ENCODE measurements around the gene BCR.
A peak's percentile ranks its signal among the peaks of the same experiment; 100 is the strongest.

The BCR gene

DNA sequence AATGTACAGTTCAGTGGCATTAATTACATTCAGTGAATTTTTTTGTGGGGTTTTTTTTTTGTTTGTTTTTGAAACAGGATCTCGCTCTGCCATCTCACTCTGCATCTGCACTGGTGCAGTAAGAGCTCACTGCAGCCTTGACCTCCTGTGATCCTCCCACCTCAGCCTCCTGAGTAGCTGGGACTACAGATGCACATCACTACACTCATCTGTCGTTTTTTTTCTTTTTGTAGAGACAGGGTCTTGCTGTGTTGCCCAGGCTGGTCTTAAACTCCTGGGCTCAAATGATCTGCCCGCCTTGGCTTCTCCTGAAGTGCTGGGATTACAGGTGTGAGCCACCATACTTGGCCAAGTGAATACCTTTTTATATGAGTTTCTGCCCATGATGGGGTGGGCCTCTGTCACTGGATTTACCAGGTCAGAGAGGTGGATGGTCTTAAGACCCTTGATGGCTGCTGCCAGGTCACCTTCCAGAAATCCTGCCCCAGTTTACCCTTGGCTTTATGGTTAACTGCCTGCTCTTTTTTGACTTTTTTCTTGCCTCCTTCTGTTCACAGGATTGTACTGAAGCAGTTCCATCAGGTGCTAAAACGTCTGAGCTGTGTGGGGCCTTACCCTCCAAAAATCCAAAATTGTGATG, 22.6 kb downstream of the BCR start:
- no peak for FAIRE-seq

DNA sequence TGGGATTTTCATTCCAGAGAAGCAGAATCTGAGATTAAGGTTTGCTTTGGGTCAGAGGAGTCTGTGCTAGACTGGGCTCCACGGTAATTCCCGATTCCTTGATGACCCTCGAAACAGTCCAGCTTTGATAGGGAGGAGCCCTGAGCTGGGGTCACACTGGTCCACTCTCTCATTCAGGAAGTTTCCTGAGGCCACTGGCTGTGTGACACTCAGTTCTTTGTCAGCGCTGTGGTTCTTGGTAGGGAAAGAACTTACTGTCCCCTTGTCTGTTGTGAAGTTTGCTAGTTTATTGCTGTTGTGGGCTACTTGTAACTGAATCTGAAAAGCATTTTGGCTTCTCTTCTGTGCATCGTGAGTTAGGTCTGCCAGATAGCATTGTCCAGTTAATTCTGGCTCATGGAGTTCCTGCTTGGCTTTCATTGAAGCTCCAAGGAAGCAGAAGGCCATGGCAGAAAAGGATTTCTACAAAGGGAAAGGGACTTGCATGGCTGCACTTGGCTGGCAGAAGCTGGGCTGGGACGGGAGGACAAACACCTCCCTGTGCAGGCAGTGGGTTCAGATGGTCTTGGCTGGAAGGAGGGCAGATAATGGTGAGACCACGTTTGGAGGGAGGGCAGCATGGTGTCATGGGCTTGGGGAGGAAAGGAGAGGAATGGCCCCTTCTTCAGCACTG, 23.3 kb downstream of the BCR start:
- no peak for FAIRE-seq

DNA sequence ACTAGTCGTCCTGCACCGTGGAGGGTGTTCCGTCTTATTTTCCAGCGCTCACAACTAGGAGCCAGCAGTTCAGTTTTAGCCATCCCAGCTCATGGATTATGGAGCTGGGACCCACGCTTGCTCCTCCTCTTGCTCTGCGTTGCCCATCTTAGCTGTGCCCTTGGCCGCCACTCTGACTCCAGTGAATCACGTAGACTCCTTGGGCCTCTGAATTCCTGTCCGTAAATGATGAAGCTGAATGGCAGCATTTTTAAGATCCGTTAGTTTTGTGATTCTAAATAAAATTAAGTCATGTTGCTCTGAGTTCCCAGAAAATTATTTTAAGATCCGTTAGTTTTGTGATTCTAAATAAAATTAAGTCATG, 23.8 kb downstream of the BCR start:
- FAIRE-seq, result no peak

DNA sequence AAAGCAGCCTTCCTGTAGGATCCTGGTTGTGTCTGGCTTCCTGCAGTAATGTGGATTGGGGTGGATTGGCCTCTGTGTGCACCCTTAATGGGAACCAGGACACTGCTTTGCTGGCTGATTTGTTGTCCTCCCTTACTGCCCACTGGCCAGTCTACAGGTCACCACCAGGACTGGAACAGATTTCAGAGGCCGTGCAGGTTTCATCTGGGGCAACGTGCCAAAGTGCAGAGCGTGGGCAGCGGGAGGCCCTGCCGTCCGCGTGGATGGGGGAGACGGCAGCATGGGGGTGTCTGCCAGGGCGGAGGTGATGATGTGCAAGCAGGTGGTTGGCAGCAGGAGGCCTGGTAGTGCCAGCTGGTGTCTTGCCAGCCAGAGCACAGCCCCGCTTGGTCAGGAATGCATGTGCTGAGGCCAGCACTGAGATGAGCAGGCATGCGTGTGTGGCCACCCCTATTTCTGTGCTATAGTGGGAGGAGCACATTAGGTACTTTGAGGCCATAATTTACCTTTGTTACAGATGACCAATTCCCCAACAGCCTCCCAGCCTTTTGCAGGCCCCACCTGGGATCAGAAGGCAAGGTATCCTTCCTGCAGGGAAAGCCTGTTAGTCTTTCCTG, 24.3 kb downstream of the BCR start:
- FAIRE-seq, result no peak

DNA sequence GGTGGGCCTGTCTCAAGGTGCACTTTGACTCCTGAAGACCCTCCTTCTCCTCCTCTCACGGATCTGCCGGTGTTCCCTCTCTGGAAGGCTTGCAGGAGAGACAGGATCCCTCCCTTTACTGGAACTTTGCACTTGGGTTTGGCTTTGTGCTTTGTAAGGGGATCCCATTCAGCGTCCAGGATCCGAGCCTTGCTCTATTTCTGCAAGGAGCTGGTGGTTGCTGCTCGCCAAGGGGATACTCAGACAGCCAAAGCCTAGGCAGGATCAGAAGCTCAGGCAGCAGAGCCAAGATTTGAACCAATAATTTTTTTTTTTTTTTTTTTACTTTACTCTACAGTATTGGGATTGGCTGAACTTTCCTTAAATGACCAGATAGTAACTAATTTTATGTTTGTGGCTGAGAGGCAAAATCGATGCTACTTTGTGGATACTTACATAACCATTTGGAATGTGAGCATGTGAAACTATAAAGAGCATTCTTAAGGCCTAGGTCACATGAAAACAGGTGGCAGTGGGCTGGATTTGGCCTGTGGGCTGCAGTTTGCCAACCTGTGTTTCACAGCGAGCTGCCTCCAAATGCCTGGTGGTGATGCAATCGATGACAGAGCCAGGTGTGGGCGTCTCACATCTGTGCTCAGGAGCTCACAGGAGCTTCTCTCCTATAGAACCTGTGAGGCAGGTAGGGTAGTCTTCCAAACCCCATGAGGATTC, 25.2 kb downstream of the BCR start:
- no peak for FAIRE-seq

DNA sequence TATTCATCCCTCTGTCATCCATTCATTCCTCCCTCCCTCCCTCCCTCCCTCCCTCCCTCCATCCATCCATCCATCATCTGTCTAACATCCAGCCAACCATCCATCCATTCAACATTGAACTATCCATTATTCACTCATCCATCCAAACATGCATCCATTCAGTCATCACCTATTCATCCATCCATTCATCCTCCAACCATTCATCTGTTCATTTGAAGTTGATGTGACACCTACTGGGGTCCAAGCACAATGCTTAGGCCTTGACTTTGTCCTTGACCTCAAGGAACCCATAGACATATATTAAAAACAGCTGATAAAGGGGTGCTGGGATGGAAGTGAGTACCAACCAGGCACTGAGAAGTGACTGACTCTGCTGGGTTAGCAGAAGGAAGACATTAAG, 26.6 kb downstream of the BCR start:
- no peak for FAIRE-seq

DNA sequence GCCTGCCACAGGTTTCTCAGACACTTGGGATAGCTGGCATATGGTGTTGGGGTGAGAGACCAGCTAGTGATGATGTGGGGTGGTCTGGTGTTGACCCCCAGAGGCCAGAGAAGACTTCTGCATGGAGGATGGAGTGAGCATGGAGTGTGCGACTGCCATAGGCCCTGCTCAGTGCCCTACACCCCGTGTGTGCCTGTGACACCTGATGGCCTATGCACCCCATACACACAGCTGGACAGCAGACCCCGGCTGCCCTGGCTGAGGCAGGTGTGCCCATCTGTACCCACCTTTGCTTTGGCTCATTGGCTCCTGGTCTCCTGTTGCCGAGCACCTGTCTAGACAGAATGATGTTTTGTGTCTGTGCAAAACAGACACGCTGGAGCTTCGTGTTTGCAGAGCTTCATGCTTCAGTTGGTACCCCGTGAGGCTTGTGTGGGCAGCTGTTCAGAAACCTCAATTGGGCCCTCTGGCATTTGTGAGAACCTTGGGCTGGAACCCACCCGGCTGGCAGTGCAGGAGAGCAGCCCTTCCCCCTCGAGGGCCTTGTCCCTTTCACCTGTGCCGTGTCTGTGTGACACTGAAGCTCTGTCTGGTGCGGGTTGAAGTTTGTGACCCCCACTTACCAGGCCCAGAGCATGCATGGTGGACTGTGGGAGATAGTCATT, 27.6 kb downstream of the BCR start:
- peak; percentile 83 for FAIRE-seq

DNA sequence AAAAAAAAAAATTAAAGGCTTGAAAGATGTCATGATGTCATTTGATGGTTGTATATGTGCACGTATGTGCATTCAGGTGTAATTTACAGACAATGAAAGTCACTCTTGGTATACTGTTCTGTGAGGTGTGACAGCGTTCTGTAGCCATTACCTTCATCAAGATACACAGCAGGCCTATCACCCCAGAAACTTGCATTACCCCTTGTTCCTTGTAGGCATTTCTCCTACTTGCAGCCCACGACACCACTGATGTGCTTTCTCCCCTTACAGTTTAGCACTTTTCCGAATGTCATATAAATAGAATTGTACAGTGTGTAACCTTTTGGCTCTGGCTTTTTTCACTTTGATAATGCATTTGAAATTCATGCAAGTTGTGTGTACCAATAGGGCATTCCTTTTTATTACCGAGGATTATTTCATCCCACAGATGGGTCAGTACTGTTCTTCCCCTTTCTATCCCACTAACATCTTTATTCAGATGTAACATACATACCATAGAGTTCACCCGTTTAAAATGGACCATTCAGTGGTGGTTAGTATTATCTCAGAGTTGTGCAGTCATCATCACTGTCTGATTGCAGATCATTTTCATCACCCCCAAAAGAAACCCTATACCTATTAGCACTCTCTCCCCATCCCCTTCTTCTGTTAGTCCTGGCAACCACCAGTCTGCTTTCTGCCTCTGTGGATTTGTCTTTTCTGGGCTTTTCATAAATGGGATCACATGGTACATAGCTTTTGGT, 30.3 kb downstream of the BCR start:
- FAIRE-seq, result no peak

DNA sequence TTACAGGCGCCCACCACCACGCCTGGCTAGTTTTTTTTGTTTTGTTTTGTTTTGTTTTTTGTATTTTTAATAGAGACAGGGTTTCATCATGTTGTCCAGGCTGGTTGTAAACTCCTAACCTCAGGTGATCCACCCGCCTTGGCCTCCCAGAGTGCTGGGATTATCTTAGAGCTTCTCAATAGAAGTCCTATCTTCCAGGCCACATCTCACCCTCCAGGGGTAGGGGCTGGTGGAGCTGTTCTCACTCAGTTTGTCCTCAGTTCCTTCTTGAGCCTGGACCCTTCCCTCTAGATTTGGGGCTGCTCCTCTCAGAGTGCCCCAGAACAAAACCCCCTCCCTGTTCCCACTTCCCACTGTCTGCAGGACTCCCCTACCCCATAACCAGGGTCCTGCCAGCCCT, 31.3 kb downstream of the BCR start:
- no peak for FAIRE-seq

DNA sequence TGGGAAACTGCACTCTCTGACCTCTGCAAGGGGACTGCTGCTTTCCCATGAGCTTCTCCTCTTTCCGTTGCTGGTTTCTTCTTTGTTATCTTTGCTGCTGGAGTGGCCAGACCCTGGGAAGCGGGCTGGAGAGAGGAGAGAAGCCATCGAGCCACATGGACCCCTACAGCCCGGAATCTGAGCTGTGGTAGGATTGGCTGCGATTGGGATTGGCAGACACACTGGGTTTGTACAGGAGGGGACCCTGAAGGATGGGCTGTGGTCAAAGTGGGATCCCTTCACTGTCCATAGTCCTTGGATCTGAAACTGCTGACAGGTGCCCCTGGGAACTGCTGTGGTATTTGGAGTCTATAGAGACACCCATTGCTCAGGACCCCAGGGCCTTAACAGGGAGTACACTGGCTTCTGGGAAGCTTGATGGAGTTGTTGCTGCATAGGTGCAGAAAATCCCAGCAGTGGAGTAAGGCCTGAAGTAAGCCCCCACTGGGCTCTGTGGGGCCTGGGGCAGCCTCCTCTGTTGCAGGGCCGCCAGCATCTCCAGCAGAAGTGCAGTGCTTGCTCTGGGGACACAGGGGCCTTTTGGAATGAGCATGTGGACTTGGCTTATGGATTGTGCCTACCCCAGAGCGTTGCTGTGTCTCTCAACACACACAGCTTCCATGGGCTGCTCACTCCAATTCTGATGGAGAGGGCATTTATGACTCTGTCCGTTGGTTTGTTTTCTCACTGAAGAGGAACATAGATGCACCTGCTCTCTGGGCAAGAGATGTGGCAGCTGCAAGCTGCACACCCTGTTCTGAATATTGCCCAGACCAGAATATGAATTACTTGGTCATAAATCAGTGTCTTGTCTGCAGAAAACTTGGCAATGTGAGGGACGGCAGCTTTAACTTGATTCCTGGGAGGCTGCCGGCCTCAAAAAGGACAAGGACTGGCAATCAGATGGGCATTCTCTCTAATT, 32.0 kb downstream of the BCR start:
- FAIRE-seq, result no peak

DNA sequence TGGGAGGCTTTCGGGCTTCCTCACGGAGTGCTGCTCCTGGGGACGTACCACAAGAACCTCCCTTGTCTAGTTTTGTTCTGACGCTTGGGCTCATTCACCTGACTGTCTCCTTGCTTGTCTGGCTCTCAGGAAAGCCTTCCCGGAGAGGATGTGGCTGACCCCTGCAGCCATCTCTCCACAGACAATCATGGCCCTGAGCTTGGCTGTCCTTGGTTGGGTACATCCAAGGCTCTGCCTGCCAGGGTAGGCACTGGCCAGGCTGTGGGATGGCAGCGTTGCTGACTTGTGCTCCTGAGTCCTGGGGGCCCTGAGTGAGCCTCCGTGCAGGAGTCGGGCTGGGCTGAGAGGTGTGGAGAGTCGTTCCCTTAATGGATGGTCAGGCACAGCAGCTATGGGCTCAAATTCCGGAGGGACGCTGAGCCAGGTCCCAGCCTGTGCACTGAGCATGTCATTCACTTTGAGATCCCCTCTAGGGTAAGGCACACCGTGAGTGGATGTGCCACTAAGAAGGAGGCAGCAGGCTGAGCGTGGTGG, 32.8 kb downstream of the BCR start:
- no peak for FAIRE-seq

DNA sequence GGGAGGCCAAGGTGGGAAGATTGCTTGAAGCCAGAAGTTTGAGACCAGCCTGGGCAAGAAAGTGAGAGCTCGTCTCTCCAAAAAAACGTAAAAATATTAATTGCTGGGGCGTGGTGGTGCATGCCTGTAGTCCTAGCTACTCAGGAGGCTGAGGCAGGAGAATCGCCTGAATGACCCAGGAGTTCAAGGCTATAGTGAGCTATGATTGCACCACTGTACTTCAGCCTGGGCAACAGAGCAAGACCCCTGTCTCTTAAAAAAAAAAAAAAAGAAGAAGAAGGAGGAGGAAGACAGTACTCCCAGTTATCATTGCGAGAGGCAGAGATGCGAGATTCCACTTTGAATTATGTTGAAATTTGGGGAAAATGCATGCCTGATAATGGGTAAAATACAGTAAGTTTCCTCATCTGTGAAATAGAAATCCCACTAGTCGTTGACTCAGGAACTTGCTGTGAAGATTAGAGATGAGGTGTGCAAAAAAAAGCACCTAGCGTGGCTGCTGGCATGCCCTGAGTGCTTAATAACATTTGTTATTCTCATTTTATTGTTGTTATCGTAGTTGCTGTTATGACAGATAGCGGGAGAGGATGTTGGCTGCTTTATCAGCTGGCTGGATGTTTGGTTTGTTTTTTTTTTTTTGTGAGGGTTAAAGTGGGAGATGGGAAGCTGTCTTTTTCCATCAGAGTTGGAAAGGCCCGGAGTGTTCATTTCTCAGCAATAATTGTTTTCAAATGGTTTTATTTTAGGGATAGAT, 33.4 kb downstream of the BCR start:
- FAIRE-seq, result no peak

DNA sequence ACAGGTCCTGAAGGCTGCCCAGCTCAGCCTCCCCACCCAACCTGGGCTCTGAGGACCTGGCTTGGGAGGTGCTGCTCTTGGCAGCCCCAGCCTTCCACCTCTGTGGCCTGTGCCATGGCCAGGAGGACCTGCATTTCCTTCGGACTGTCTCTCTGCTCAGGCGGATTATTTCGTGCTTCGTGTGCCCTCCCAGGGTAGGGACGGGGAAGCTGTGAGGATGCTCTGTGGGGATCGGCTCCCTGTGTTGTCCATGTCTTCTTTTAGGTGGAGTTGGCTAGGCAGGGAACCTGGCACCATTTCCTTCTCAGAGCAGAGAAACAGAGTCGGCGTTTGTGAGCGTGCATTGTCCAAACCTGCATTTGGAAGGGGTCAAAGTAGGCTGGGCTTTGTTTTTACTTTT, 34.1 kb downstream of the BCR start:
- no peak for FAIRE-seq

DNA sequence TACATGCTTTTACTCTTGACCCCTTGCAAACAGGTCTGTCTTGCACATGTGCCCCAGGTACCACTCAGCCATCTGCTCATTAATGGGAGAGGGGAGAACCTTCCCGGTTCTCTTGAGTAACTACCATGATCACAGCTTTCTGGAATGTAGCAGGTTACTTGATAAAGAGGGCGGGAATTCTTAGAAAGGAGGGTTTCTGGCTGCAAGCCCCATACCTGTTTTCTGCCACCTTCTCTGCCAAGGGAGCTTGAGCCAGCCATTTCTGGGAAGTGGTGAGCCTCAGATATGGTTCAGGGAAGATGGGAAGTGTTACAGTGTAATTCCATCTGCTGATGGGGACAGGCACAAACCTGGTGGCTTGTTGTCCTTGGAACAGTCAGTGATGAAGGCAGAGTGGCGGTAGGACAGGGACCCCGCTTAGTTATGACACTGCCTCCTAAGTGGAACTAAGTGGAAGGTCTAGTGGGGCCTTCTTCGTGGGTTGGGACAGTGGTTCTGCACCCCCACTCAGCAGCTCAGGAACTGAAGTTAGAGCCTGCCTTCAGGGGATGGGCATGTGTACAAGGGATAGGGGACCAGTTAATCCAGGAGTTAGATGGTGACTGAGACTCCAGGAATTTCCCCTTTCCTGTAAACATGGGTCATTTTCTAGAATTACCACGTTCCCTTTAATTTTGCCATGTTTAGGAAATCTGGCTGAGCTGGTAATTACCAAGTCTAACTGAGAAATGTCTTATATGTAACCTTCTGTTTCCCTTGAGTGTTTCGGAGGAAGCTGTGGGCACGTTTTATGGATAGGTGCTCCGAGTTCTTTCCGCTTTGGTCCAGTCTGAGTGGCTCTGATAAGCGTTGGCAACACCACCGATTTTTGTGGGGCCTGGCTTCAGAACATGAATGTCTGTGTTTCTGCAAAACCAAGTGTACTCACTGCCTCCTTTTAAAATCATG, 35.3 kb downstream of the BCR start:
- no peak for FAIRE-seq

DNA sequence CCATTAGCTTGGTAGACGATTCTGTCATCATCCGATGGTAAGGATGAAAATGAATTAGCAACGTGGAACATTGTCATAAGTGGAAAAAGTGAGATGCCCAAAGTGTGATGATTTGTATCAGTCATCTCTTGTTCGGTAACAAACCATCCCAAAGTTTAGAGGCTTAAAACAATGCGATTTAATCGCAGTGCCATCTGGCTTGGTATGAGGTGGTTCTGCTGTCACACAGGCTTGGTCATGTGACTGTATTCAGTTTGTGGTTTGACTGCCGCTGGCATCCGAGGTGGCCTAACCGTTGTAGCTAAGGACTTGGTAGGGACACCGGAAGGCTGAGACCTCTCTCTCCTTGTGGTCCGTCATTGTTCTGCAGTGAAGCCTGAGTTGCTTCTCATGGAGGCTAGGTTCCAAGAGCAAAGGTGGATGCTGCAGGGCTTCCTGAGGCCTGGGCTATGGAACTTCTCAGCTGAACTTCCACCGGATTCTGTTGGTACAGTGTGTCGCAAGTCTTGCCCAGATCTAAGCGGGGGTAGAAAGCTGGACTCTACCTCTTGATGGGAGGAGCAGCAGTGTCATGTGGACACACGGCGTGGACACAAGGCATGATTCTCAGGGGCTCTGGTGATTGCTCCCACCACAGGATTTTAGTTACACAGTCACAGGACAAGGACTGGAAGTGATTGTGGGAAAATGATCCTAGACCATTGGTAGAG, 36.3 kb downstream of the BCR start:
- no peak for FAIRE-seq

DNA sequence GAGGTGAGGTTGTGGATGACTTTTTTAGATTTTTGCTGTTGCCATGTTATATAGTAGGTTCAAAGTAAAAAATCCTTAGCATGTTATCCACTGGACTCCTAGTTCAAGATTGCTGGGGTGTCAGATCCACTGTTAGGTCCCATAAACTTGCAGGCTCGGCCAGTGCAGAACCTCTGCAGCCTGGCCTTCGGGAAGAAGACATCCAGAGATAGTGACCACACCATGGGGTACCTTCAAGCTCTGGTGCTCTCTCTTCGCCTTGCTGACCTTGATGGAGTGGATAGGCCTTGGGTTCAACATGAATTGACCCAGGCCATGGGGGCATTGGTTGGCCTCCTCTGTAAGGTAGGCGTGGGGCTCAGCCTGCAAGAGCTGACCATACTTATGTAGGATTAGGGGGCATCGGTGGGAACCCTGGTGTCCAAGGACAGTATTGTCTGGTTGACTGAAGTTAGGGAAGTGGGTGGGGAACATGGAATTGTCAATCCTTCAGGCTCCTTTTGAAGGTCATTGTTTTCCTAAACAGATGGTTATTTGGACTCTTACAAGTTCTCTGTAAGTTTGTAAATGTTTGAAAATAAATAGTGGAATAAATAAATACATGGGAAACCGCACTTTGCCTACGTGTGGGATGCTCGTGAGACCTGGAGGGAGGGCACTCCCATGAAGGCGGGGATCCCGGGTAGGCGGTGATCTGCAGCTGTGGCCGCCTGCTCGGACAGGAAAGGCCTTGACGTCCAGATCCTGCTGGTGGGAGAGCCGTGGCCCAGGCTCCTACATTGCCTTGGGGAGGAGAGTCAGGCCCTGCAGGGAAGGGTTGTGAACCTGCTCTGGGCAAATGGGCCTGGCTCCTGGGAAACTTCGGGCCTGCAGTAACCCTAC, 37.1 kb downstream of the BCR start:
- no peak for FAIRE-seq

DNA sequence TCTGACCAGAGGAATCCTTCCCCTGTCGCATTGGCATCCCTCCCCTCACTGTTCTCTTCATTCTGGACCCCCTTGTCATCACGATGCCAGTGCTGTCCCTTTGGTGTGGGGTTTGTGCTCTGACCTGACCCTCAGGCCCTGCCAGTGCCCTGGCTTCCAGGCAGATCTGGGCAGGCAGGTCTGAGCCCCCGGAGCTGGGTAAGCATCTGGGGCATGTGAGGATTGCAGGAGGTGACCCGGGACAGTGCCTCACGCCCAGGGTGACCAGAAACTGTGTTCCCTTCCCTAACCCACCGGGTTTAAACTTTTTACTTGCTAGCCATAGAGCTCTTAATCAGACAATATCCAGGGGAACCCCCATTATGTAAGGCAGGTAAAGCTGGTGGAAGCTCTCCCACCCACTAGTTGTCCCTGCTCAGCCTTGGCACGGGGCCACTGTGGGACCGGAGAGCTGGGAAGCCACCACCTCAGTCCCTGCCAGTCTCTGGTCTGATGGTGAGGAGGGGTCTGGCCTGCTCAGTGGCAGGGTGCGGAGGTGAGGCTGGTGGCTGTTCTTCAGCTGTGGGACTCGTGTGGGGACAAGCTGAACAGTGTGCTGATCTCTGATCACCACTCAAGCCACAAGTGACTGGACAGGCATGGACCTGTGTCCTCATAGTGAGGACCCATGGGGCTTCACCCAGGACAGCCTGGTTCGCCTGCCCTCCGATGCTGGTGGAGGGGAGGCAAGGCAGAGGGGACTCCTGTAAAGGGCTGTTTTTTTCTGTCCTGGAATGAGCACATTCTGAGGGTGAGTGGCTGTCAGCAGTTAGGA, 38.0 kb downstream of the BCR start:
- FAIRE-seq, result no peak
